ENCODE measurements around the gene KCNJ10. TPM values are rescaled to one million over a fixed set of nuclear protein-coding genes. Genes with fewer than 3 reads are reported as not detected.

The KCNJ10 gene
- polyA plus RNA-seq, 1 donor, result 22.2 TPM

DNA sequence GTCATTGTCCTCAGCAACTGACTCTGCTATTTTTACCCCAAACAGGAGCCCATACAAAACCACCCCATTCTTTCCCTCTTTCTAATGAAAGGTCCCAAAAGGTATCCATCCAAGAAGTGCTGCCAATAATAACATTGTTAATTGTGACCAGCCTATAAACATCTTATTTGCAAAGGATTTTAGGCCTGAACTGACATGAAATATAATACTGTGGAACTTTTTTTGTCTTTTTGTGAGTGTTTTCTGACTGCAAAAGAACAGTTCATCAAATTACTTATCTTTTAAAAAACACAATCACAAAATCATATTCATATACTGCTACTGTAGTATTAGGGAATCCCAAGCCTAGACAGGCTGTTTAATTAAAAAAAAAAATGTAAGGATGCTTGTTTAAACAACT is 41.5 kb downstream of the KCNJ10 start:
- no peak for DNase-seq

DNA sequence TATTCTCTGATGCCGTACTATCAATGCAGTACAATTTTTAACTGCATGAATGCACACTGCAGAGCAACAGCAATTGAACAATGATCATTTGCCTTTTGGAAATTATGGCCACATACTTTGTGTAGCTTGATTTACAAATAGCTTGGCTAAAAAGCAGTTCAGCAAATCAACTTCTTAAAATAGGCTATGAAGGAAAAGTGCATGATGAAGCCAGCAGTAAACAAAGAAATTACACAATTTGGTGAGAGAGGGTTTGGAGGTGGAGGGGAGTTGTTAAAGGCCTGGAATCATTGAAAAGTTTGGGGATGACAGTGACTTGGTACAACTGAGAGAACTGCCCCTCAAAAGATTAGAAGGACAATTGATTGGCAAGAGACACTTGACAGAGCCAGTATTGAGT is 44.6 kb downstream of the KCNJ10 start:
- no peak for DNase-seq

DNA sequence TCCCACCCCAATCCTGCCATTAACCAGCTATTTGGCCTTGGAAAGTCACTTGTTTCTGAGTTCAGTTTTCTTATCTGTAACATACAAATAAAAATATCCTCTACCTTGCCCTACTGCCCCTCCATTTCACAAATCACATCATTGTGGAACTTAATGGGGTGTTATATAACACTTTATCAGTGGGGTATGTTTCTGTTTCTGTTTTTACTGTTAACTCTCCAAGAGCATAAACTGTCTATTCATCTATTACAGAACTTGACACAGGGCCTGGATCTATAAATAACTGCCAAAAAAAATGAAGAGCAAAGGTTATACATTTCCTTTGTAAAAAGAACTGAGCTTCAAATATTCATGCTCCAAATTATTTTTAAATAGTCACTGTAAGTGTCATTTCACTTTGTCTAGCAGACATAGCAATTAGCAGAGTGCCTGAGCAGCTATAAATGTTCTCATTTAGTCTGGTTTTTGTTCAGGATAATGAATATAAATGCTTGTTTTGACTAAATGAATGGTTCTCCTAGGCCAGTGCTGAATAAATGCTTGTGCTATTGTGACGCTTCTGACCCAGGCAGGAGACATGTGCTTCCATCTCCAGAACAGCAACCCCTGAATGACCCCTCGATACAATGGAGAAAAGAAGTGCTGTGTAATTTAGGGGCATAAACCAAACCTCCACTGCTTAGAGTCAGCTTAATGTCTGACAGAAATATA is 45.6 kb downstream of the KCNJ10 start:
- DNase-seq, result no peak

DNA sequence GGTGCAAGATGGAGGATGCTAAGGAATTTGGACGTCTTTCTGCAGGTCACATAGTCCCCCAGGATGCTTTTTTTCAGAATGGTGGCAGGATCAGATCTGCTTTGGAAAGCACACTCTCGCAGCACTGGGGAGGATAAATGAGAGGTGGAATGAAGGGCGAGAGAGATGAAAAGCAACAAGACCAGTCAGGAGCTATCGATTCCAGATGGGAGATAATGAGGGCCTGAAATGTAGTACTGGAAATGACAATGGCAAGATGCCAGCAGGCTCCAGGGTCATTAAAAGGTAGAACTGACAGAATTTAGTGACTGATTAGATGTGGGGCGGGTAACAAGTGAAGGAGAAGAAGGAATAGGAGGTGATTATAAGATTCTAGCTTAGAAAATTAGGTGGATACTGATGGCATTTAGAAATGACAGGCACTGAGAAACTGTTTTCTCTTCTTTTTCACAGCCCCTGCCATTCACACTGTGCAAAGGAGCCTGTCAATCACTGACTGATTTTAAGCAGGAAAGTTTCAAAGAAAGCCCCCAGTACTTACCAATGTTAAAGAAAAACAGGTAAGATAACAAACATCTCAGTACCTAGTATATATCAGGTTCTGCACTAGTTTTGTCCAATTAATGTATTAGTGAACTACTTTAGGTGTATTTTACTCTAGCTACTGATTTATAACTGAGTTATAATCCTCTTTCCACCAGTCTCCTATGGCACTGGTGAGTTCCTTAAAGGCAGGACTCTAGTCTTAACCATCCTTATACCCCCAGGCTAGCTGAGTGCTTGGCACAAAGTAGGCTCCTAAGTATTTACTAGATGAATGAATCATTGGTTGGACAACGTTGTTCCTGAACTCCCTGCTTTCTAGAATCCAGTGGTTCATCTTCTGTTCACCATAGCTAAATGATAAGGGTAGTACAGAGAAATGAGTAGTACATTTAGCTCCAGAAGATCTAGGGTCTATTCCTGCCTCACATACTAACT is 47.3 kb downstream of the KCNJ10 start:
- no peak for DNase-seq

DNA sequence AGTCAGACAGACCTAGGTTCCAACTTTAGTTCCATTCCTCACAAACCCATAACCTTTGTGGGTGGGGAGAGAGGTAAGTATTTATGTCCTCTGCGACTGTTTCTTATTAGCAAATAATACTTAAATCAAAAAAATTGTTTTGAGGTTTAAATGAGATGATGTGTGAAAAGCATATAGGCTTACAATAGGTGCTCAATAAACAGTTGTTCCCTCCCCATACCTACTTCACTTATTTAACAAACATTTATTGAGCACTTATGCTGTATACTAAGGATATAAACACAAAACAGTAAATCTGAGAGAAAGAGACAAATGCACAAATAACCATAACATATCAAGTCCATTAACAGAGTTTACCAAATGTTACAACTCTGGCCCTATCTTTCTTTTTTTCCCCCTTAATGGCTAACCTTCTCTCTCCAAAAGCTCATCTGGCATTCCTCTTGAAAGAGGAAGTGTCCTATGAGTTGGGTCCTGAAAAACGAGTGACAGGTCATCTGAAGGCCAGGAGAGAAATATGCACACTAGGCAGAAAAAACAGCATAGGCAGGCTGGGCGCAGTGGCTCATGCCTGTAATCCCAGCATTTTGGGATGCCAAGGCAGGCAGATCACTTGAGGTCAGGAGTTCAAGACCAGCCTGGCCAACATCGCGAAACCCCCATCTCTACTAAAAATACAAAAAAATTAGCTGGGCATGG is 48.4 kb downstream of the KCNJ10 start:
- DNase-seq, result no peak

DNA sequence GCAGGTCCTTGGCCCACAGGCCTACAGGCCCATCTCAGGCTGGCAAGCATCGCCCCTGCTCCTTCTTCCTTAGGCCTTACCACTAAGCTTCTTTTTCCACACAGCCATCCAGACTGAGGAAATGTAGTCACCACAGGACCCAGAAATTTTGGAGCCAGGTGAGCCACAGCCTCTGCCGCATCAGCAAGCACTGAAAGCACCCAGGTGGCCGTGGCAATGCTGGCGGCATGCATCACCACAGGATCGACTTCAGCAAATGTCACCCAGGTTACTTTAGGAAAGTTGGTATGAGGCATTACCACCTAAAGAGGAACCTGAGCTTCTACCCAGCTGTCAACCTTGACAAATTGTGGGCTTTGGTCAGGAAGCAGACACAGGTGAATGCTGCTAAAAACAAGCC is 49.8 kb downstream of the KCNJ10 start:
- DNase-seq, result no peak

DNA sequence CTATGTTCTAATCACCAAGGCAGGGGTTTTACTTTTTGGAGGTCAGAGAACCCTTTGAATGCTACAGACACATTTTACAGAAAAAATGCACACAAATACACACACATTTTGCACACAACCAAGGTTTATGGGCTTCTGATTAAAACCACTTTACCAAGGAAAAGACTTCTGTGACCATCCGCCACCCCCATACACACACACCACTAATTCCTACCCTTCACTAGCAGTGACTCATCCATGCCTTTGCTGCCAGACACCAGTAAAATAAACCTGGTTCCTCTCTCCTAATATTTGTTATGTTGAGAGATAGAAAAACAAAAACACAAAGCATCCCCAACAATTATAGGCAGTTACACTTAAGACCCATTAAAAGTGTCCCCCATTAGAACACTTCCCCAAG is 51.1 kb downstream of the KCNJ10 start:
- DNase-seq, result no peak

DNA sequence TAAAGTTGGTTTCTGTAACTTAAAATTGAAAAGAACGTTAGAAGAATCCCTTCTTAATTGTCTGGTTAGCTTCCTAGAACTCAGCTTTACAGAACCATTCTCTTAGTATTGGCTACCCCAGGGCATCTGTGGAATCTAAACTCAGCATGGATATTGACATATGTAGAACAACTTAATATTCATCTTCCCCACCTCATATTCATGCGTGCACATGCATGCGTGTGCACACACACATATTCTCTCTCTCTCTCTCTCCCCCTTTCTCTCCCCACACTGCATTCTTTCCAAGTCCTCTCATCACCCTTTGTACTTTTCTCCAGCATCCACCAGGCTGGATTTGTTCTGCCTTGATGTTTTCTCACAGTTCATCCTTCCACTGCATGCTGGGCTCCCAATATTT is 51.6 kb downstream of the KCNJ10 start:
- DNase-seq, result no peak

DNA sequence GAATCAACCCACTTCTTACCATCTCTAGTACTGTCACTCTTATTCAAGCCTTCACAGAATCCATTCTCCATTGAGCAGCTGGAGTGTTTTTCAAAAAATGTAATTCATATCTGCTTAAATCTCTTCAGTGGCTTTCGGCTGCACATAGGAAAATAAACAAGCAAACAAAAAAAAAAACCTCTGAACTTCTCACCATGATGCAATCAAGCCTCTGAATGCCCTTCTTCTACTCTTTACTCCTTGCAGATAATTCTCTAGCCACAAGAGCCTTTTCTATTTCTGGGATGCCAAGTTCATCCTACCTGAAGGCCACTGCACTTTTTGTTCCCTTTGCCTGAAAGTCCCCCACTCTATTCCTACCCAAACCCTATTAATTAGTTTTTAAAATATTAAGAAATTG is 52.4 kb downstream of the KCNJ10 start:
- no peak for DNase-seq

DNA sequence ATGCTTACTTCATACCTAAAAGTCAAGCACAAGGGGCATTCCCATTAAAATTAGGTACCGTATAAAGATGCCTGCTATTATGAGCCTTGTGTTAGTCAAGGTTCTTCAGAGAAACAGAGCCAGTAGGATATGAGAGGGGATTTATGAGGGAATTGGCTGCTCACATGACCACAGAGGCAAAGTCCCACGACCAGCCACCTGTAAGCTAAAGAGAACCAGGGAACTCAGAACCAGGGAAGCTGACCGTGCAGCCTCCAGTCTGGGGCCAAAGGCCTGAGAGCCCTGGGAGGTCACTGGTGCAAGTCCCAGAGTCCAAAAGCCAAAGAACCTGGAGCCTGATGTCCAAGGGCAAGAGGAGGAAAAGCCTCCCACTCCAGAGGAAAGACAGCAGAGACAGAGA is 58.2 kb downstream of the KCNJ10 start:
- no peak for DNase-seq

DNA sequence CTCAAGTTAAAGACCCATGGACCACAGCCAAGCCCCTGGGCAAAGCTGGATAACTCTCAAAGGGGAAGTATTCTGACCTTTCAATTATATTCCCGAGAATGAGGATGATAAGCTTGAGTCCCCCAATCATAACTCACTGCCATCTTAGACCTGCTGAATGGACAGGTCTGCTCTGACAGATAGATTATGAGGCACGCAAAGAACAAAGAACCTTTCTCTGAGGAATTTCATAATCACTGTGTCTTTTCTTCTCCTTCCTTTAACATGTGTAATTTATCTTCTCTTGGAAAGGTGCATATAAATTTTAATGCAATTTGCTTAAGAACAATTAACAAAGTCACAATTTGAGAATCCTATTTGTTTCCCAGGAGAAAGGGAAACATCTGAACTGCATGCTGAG is 60.2 kb downstream of the KCNJ10 start:
- DNase-seq, result no peak

DNA sequence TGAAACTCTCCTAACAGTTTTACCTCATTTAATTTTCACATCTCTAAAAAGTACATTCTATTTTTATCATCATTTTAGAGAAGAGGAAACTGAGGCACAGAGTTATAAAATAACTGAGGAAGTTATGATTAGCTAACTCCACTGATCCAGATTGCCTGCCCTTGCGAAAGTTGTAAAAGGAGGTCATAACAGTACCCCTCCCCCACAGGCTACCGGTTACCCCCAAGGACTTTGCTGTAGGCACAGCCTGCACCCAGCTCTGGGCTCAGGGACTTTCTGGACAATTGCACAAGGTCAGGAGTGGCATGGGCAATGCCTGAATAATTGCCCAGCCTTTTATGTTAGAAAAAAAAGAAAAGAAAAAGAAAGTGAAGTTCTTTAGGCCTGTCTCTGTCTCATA is 60.9 kb downstream of the KCNJ10 start:
- no peak for DNase-seq

DNA sequence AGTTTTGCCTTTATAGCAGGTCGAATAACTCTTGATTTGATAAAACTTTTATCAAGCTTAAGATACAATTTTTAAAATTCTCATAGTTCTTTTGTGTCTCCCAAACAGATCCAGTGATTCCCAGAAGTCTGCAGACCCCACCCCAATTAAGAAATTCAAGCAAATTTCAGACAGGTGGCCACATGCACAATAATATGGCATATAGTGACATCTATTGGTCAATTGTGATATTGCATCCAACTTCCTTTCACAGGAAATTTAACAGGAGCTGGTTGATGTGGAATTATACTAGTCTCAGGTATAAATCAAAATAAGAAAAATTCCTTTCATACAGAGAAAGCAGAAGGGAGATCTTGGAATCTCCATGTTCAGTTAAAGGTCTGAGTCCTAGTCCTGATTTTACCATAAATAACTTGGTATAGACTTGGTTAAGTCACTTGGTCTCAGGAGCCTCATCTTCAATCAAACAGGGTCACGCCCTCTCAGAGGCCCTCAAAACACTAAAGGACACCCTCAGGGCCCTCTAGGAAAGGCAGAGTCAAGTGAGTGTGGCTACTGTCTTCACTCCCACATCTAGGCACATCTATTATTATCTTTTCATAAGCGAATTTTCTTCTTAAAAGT is 62.3 kb downstream of the KCNJ10 start:
- peak; percentile 33 for DNase-seq

DNA sequence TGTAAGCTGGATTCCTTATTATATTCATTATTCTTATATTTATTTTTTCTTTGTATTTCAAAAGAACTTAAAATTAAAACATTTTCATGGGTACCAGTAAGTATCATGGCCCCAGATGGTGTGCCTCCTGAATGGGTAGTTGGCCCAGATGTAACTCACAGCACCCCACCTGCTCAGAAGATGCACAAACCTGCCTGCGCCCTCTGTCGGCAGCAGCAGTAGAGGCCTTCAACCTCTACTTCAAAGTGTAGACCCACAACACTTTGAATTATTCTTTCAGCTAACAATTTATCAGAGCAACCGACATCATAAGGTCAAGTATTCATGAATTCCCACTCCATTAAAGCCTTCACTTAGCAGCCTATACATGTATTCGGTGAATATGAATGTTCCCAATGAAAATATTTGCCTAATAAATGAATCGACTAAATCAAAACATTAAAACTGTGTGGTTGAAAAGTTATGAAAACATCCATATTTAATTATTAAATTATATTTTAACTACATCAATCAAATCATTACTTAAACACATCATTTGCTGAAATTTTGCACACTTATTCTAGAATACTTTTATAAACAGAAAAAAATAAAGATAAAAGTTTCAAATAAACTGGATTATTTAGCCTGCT is 63.5 kb downstream of the KCNJ10 start:
- DNase-seq, result peak; percentile 59

DNA sequence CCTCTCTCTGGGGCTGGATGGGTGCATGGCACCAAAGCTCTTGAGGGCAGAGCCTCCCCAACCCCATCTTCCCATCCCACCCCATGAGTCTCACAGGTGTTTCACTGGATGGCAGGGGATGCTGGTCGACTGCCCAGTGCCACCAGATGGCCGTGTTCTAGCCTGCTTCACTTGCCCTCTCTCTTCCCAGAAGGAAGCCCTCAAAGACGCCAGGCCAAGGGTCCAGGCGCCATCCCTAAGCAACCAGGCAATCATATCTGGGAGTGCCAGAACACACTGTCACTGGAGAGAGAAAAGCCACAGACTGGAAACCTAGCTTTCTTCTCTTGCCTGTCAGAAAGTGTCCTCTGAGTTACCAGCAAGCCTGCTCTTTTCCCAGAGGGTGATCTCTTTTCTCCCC is 64.9 kb downstream of the KCNJ10 start:
- DNase-seq, result no peak

DNA sequence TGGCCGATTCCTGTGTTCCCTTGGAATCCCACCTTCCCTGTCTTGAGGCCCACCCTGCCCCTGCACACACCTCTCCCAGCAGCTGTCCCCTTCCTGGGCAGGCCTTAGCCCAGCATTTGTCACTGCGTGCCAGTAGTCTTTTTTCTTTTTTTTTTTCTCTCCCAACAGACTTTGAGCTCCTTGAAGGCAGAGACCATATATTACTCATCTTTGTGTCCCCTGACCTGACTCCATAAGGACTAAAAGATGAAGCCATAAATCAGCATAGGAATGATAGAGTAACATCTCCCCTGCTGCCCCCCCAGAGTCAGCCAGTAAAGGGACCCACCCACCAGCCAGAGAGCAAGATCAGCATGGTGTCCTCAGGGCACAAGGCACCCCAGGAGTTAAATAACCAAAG is 65.5 kb downstream of the KCNJ10 start:
- no peak for DNase-seq

DNA sequence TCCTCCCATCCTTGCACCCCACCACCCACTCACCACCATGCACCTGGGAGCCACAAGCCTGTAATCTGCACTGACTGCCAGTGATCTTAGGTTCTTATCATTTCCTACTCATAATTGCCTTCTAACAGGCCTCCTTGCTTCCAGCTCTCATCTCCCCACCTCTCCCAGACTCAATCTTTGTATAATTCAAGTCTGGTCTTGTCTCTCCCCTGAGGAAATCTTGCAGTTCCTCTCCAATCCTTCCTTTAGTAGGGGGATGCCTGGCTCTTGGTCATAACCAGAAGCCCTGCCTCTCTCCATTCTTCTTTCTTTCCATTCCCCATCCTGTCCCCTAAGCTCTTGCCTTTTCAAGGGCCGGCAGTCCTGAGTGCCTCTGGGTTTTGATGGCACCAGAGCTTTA is 66.0 kb downstream of the KCNJ10 start:
- no peak for DNase-seq

DNA sequence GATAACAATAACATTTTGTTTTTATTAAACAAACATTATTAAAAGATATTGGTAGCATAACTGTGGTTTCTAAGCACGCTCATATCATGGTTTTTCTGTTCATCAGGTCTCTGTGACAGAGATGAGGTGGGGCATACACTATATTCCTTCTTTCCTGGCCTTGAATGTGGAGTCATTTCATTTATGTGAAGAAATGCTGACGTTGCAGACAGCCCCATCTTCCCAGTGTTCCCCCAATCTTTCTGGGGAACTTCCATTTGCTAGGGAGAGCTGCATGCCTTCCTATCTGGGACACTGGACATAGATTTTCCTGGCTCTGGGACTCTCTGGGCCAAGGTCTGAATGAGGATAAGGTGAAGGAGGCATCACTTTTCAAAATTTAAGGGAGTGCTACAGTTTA is 68.5 kb downstream of the KCNJ10 start:
- no peak for DNase-seq

DNA sequence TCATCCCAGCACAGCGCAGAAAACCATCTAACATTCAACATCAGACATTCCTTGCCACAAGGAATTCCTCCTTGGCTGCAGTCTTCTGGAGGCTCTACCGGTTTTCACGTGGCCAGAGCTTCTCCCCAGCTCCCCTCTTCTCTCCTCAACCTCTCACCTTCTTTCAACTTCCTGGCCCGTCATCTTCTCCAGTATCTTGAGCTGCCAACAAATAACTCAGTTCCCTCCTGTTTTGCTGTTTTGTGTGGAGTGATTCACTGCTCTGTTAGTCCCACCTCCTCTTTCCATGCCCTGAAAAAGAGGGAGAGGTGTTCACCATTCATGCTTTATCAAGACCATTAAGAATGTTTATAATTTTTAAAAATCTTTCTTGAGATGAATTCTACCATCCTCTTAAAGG is 70.8 kb downstream of the KCNJ10 start:
- DNase-seq, result no peak

DNA sequence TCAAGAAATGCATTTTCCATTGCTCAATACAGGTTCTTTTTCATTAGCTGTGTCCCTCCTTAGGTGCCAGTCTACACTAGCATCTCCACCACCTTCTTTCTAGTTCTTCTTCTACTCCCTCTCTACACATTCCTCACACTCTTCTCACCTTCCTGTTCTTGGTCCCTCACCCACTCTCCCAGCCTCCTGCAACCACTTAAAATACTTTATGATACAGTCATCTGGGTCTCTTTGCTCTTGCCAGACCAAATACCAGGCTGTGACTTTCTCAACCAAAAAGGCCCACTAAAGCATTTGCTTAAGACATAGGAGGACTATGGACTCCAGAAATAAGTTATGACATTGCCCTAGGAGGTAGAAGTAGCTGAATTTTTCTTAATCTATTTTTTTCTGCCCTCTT is 73.3 kb downstream of the KCNJ10 start:
- no peak for DNase-seq

DNA sequence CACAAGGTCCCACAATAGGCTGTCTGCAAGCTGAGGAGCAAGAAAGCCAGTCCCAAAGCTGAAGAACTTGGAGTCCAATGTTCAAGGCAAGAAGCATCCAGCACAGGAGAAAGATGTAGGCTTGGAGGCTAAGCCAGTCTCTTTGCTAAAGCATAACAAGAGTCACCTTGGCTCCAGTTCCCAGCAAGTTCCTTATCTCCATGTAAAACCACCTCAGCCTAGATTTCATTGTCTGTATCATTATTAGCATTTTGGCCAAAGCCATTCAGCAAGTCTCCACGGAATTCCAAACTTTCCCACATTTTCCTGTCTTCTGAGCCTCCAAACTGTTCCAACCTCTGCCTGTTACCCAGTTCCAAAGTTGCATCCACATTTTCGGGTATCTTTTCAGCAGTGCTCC is 75.1 kb downstream of the KCNJ10 start:
- DNase-seq, result no peak

DNA sequence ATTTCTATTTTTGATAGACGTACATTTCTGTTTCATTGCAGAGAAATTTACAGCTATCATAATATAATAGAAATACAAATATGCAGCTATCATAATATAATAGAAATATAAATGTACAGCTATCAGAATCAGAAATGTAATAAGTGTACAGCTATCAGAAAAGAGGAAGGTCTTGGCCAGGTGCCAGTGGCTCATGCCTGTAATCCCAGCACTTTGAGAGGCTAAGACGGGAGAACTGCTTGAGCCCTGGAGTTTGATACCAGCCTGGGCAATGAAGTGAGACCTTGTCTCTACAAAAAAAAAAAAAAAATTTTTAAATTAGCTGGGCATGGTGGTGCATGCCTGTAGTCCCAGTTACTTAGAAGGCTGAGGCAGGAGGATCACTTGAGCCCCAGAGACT is 76.0 kb downstream of the KCNJ10 start:
- no peak for DNase-seq
